ENCODE data around the gene SLC35C1. TPM values are rescaled to one million over a fixed set of nuclear protein-coding genes. Genes with fewer than 3 reads are reported as not detected.

Gene SLC35C1
- total and polyA plus RNA-seq, 2 of the 13 experiments (the other 11 are each of a cell fraction or from before 2014, with no cell fraction given) = 2.9 to 7.0 TPM

DNA sequence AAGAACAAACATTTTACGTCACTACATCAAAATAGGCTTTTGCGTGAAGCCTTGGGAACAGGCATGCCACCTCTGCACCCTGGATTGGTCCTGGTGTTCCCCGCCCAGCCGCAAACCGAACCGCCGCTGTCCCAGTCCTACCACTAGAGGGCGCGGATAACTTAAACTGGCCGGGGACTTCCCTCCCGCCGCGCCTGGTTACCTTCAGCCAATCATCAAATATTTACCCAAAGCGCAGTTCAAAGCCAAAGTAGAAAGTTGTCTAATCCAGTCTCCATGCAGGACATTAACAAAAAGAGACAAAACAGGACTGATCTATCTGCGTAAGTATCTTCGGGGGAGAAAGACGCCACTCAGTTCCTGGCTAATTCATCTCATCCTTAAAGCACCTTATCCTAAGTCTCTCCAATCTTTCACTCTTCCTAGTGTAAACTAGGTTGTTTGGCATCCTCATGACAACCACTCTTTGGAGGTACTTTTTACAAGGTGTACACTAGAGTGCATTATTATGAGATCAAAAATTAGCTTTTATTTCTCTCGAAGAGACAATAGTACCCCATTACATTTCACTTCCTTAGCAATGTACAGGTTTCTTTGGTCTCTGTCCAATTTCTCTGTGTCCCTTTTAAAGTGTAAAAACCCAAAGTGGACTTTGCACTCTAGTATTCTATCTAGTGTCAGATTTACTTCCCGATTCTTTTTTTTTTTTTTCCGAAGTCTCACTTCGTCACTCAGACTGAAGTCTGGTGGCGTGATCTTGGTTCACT is 38.4 kb downstream of the SLC35C1 start (continued):
- TF ChIP-seq, protein P1, sequence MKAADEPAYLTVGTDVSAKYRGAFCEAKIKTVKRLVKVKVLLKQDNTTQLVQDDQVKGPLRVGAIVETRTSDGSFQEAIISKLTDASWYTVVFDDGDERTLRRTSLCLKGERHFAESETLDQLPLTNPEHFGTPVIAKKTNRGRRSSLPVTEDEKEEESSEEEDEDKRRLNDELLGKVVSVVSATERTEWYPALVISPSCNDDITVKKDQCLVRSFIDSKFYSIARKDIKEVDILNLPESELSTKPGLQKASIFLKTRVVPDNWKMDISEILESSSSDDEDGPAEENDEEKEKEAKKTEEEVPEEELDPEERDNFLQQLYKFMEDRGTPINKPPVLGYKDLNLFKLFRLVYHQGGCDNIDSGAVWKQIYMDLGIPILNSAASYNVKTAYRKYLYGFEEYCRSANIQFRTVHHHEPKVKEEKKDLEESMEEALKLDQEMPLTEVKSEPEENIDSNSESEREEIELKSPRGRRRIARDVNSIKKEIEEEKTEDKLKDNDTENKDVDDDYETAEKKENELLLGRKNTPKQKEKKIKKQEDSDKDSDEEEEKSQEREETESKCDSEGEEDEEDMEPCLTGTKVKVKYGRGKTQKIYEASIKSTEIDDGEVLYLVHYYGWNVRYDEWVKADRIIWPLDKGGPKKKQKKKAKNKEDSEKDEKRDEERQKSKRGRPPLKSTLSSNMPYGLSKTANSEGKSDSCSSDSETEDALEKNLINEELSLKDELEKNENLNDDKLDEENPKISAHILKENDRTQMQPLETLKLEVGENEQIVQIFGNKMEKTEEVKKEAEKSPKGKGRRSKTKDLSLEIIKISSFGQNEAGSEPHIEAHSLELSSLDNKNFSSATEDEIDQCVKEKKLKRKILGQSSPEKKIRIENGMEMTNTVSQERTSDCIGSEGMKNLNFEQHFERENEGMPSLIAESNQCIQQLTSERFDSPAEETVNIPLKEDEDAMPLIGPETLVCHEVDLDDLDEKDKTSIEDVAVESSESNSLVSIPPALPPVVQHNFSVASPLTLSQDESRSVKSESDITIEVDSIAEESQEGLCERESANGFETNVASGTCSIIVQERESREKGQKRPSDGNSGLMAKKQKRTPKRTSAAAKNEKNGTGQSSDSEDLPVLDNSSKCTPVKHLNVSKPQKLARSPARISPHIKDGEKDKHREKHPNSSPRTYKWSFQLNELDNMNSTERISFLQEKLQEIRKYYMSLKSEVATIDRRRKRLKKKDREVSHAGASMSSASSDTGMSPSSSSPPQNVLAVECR (CRISPR knock-in tag; IDR thresholded peaks at IDR 0.05; ENCODE audit: borderline replicate concordance) = peak; percentile 62; the same call in 1 of the 2 replicates
- TF ChIP-seq TBX2 (CRISPR knock-in tag; IDR thresholded peaks at IDR 0.05; ENCODE audit: borderline replicate concordance) (peak; percentile 29; the same call in 1 of the 2 replicates), MEIS2 (CRISPR knock-in tag; IDR thresholded peaks at IDR 0.05) (0 out of 2 replicates have a peak, but pooled peaks have one; percentile 44), ZNF709 (CRISPR knock-in tag; IDR thresholded peaks at IDR 0.05) (no peak), CENPX (CRISPR knock-in tag; IDR thresholded peaks at IDR 0.05) (no peak), THAP11 (CRISPR knock-in tag; IDR thresholded peaks at IDR 0.05) (peak; percentile 37; the same call in 1 of the 2 replicates), ZSCAN30 (CRISPR knock-in tag; IDR thresholded peaks at IDR 0.05) (no peak), ZSCAN21 (CRISPR knock-in tag; IDR thresholded peaks at IDR 0.05; ENCODE audit: borderline replicate concordance) (no peak), ZNF777 (CRISPR knock-in tag; IDR thresholded peaks at IDR 0.05) (no peak), ZFY (CRISPR knock-in tag; IDR thresholded peaks at IDR 0.05) (no peak), ZNF264 (CRISPR knock-in tag; IDR thresholded peaks at IDR 0.05) (peak; percentile 51; the same call in 1 of the 2 replicates)
- TF ChIP-seq, protein P2, sequence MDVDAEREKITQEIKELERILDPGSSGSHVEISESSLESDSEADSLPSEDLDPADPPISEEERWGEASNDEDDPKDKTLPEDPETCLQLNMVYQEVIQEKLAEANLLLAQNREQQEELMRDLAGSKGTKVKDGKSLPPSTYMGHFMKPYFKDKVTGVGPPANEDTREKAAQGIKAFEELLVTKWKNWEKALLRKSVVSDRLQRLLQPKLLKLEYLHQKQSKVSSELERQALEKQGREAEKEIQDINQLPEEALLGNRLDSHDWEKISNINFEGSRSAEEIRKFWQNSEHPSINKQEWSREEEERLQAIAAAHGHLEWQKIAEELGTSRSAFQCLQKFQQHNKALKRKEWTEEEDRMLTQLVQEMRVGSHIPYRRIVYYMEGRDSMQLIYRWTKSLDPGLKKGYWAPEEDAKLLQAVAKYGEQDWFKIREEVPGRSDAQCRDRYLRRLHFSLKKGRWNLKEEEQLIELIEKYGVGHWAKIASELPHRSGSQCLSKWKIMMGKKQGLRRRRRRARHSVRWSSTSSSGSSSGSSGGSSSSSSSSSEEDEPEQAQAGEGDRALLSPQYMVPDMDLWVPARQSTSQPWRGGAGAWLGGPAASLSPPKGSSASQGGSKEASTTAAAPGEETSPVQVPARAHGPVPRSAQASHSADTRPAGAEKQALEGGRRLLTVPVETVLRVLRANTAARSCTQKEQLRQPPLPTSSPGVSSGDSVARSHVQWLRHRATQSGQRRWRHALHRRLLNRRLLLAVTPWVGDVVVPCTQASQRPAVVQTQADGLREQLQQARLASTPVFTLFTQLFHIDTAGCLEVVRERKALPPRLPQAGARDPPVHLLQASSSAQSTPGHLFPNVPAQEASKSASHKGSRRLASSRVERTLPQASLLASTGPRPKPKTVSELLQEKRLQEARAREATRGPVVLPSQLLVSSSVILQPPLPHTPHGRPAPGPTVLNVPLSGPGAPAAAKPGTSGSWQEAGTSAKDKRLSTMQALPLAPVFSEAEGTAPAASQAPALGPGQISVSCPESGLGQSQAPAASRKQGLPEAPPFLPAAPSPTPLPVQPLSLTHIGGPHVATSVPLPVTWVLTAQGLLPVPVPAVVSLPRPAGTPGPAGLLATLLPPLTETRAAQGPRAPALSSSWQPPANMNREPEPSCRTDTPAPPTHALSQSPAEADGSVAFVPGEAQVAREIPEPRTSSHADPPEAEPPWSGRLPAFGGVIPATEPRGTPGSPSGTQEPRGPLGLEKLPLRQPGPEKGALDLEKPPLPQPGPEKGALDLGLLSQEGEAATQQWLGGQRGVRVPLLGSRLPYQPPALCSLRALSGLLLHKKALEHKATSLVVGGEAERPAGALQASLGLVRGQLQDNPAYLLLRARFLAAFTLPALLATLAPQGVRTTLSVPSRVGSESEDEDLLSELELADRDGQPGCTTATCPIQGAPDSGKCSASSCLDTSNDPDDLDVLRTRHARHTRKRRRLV (CRISPR knock-in tag; IDR thresholded peaks at IDR 0.05) = no peak
- TF ChIP-seq, protein P3, sequence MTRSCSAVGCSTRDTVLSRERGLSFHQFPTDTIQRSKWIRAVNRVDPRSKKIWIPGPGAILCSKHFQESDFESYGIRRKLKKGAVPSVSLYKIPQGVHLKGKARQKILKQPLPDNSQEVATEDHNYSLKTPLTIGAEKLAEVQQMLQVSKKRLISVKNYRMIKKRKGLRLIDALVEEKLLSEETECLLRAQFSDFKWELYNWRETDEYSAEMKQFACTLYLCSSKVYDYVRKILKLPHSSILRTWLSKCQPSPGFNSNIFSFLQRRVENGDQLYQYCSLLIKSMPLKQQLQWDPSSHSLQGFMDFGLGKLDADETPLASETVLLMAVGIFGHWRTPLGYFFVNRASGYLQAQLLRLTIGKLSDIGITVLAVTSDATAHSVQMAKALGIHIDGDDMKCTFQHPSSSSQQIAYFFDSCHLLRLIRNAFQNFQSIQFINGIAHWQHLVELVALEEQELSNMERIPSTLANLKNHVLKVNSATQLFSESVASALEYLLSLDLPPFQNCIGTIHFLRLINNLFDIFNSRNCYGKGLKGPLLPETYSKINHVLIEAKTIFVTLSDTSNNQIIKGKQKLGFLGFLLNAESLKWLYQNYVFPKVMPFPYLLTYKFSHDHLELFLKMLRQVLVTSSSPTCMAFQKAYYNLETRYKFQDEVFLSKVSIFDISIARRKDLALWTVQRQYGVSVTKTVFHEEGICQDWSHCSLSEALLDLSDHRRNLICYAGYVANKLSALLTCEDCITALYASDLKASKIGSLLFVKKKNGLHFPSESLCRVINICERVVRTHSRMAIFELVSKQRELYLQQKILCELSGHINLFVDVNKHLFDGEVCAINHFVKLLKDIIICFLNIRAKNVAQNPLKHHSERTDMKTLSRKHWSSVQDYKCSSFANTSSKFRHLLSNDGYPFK (CRISPR knock-in tag; IDR thresholded peaks at IDR 0.05; ENCODE audit: borderline replicate concordance) = no peak

Measured in HepG2 (cell line).